Iris pigment epithelial cell (primary cell): ENCODE results near the gene PAX2.

Source experiments
- DNase-seq: peaks from one replicate; pipeline ENCODE4 v3.0.0-alpha.2; 2011; ENCODE audit warnings: low read depth

PAX2 gene

DNA sequence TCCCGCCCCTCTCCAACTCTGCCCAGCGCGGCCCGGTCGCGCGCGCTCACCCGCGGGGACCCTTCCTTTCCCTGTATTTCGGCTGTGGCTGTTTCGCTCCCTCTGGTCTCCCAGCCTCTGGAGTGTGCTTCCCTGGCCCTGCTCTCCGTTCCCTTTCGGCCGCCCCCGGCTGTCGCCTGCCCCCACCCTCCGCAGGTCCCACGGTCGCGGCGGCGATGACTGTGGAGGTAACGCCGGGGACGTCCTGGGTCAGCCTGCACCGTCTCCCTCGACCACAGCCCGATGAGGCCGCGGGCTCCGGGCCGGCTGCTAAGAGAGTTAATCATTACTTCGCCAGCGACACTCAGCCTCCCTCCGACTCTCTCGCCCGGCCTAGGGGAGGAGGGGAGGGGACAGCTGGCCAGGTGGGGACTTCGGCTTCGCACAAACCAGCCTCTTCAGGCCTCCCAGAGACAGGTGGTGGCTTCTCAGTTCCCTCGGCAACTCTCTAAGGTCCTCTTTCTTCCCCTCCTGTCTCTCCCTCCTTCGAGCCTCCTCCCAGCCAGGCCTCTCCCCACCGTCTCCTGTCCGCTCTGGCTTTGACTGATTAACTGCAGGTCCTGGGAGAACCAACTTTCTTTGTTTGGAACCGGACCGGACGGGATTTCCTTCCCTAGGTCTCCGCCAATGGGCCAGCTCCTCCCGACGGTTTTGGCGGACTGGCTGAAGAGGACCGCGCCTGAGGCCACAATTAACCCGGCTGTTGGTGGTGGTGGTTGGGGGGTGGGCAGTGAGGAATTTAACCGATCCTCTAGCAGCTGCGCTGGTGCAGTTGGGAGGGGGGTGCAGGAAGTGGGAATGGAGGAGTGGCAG, 5.6 kb upstream of the PAX2 start:
- no peak for DNase-seq

DNA sequence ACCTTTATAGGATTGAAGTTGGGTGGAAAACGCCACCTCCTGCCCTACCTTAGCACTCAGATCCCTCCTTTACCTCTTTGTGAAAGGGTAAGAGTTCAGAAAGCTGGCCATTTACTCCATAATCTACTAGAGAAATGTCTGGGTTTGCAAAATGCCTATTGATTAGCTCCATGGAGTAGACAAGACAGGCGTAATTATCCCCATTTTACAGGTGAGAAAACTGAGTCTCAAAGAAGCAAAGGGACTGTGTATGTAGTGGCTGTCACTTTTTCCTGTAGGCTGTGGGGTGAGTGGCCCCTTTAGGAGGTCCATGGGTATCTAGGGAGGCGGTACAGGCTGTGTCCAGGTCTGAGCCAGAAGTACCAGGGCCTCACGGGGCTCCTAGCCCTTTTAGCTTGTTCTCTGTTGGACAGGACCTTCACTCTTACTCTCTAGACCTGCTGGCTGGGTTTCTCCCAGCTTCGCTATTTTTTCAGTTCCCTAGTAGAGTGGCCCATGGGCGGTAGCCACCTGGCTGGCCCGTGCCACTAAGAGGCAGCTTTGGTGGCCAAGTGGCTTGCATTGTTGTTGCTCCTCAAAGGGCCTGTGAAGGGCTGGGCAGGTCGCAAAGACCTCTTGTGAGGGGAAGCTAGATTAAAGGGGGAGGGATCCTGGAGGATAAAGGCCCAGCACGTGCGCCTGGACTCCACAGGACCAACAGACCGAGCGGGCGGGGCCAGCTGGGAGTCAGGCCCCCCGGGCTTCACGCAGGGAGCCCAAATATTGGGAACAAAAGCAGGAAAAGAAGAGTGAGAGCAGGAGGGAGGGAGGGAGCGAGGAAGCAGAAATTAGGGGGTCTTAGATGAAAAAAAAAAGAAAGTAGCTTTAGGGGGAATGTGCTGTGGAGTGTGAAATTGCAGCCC, 4.7 kb upstream of the PAX2 start:
- no peak for DNase-seq

DNA sequence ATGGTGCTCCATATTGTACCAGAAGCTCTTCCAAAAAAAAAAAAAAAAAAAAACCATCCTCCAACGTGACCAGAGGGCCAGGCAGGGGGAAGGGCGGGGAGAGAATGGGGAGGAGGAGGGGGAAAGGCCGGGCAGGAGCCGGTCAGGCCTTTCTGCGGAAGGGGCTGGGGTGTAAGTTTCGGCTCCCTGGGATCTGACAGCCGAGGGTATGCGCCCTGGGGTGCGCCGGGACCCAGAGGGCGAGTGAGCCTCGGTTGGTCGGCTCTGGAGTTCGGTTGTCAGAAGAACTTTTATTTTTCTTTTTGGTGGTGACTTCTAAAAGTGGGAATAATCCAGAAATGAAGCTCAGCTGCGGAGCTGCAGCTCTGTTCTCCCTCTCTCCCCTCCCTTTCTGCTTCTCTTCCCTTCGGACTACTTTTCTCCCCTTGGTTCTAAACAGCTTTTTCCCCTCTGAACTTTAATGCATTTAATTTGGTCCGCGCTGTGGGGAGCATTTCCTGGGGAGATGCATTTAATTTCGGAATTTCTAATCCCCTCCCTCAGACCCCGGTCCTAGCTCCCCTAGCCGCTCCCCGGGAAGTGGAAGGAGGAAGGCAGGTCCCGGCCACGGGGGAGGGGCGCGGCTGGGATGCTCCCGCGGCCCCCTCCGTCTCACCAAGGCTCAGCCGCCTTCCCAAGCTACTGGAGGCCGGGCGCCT, 3.9 kb upstream of the PAX2 start:
- DNase-seq, result no peak

DNA sequence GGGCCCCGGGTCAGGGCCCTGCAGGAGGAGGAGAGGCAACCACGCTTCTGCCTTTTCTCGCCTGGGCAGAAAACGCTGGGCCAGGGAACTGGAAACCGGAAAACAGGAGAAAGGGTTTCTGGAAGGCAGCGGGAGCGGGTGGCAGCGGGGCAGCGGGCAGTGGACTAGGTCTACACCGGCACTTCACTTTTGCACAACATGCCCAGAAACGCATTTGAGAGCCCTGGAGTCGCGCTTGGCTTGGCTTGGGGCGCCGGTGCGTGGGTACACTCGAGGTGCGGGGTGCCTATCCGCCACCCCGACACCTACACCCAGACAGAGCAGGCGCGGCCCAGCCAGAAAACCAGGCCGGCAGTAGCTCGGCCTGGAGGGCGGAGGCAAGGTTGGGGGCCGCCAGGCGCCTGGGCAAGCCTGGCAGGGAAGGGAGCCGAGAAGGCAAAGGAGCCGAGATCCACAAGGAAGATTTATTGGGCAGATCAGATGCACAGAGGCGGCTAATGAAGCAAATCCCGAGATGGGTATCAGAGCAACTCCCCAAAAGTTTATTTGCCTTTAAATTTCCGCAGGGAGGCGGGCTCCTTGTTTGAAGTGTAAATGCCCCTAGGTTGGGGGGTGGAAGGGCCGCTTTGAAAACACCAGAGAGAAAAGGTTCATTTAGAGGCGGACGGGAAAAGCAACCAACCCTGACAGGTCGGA, 3.2 kb upstream of the PAX2 start:
- DNase-seq, result no peak

DNA sequence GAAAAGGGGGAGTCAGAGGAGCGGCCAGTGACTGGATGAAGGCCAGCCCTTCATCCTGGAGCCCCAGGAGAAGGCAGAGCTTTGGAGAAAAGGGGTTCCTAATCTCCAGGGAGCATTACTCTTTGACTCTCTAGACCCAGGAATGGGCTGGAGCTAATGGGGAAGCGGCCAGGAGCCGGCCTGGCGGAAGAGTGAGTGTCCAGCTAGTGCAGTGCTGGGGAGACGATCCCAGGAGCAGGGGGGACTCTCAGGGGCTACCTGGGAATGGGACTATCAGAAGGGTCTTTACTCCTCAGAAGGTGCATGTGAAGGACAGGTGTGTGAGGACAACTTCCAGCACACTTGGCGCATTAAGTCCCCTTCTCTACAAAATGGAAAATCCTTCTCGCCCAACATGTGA, 2.4 kb upstream of the PAX2 start:
- no peak for DNase-seq

DNA sequence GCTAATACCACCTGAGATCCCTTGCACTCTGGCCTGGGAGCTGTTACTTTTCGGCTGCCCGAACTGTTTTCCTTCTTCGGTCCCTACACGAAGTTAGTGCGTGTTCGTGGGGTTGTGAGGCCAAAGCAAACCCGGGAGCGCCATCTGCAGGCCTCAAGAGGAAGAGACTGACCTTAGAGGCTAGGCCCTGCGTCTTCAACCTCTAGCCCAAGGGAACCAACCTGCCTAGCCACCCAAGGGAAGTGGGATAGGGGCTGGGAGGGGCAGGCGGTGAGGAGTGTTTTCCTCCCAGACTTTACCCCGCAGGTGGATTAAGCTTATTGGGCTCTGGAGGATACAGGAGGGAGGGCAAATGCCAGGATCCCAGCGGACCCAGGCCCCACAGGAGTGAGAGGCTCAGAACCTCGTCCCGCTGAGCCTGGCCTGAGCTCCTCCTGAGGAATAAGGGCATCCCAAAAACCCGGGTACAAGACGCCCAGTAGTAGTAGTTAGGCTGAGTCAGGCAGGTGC, 1.7 kb upstream of the PAX2 start:
- DNase-seq, result peak; percentile 70

DNA sequence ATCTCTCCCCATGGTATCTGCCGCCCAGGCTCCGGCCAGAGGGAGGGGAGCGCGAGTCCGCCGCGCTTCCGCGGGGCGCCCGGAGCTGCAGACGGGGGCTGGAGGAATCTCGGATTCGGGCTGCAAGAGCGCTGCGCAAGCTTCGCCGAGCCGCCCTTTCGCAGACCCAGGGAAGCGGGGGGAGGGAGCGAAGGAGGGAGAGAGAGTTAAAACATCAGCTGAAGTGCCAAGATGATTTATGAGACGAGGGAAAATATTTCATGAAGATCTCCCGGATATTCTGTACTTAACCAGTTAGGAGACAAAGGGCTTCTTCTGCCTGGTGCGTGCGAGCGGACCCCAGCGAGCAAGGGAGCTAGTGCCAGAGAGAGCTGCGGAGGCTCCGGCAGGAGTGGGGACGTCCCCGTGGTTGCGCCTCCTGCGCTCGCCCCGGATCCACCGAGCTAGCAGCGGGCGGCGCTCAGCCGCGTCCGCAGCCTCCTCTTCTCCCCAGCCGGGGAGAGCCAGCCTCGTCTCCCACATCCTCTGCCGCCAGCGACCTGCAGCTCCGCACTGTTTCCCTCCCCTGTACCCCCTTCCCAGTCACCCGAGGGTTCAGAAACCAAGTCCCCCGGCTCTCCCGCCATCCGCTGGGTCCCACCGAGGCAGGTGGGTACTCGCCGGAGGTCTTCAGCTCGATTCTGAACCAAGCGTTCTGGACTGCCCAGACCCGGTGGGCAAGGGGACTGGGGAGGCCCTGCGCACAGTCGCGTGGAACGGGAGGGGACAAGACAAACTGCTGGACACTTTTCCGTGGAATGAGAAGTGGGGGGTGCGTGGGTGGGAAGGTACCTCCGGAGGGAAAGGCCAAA, 1.0 kb upstream of the PAX2 start:
- no peak for DNase-seq

DNA sequence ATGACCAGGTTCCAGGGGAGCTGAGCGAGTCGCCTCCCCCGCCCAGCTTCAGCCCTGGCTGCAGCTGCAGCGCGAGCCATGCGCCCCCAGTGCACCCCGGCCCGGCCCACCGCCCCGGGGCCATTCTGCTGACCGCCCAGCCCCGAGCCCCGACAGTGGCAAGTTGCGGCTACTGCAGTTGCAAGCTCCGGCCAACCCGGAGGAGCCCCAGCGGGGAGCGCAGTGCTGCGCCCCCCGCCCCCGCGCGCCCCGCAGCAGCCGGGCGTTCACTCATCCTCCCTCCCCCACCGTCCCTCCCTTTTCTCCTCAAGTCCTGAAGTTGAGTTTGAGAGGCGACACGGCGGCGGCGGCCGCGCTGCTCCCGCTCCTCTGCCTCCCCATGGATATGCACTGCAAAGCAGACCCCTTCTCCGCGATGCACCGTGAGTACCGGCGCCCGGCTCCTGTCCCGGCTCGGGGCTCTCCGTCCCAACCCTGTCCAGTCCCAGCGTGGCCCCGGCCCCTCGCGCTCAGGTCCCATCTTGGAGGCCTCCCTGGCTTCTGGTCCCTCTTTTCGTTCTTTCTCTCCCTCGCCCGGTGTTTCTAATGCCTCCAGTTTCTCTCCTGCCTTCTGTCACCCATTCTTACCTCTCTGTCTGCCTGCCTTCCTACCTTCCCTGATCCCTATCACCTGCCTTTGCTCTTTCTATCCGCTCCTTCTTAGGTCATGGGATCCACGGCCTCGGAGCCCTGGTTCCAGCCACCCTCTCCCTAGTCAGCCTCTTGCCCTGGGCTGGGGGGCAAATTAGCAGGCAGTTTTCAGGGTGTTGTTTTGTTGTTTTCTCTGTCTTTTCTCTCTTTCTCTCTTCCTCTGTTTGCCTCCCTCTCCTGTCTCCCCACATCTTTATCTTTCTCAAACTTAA, 751 bp downstream of the PAX2 start:
- DNase-seq, result no peak

DNA sequence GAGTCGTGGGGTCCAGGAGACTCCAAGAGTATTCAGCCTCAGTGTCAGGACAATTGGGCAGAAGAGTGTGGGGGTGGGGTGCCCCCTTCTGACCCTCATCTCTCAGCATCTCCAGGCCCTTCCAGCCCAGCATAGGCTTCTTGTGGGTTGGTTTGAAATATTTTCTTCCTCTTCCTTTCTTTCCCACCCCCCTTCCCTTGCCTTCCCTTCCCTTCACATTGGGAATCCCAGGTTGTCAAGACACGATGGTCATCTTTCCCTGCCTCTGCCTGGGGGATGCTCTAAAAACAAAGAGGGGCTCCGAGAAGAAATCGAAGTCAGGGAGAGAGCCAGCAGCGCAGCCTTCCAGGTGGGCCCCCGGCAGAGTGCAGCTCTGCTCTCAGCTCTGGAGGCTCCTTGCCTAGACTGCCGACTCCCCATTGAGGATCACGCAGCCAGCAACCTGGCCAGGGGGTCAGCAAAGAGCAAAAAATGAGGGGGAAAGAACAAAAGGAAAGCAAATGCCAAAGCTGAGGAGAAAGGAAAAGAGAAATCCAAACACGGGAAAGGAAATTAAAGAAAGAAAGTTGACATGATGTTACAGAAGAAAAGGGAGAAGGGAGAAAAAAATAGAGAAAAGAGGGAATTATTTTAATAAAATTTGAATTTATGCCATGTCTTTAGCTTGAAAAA, 1.5 kb downstream of the PAX2 start:
- DNase-seq, result no peak

DNA sequence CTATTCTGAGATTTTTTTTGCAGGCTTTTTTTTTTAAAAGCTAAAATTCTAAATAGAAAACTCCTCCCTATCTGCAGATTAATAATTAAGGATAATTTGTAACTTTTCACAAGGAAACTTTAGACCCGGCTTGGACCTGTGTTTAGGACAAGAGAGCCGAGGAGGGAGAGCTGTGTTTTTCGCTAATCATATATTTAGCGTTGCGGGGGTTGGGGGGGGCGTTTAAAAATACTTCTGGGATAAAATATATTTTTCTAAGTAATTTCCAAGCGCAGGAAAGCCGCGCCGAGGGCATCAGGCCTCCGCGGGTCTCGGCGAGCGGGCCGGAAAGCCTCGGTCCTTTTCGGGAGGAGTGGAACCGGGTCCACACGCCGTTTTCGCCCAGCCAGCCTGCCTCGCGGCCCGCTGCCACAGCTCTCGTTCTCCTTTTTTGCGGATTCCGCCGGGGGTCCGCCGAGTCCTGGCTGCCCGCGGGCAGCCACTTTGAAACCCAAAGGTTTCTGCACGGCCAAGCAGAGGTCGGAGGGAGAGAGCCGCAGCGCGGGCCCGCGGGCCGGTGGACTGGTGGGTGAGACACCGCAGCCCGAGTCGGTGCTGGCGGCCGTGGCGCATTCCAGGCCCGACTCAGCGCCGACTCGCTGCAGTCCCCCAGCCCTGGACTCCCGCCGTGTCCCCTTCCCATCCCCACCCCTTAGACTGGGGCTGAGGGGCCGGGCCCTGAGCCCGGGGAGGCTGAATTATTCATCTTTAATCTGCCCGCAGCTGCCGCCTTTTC, 2.3 kb downstream of the PAX2 start:
- DNase-seq, result no peak

DNA sequence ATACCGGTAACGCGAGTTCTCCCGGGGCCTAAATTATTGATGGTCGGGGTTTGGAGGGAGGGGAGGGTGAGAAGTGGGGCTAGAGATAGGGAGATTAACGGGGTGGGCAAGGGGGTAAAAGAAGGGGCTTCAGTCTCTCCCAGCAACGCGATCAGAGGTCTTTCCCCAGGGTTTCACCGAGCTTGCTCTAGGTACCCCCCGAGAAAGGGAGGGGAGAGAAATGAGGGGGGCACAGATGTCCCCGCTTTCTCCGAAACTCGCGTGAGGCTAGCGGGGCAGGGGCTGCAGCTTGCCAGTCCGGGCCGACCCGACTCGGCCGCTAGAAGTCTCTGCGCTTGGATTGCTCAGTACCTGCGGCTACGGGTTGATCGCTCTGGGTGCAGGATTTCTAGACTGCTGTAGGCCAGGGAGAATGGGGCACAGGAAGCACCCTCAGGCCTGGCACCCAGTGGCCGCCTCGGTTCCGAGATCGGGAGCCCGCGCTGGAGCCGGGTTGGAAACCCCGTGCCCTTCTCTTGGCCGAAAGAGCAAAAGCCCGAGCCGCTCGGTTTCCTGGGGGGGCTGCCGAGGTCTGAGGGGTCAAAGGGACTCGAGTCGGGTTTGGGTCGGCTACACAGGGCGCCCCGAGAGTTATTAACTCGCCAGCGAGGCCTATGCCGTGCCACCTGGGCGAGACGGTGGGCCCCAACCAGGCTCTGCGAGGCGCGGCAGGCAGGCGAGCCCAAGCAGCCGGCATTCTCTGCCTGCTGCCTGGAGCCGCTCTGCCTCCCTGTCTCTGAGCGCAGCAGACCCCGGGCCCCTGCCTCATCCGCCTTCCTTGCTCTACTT, 3.1 kb downstream of the PAX2 start:
- DNase-seq, result no peak

DNA sequence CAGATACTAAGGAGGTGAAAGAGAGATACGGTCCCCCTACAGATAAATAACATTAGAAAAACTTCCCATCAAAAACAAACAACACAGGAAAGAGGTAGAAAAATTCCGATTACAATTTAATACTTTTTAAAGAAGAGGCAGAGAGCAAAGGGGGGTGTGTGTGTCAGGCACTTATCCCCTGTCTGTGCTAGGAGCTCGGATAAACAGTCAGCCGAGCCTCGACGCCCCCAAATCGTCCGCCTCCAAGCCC, 3.6 kb downstream of the PAX2 start:
- no peak for DNase-seq

DNA sequence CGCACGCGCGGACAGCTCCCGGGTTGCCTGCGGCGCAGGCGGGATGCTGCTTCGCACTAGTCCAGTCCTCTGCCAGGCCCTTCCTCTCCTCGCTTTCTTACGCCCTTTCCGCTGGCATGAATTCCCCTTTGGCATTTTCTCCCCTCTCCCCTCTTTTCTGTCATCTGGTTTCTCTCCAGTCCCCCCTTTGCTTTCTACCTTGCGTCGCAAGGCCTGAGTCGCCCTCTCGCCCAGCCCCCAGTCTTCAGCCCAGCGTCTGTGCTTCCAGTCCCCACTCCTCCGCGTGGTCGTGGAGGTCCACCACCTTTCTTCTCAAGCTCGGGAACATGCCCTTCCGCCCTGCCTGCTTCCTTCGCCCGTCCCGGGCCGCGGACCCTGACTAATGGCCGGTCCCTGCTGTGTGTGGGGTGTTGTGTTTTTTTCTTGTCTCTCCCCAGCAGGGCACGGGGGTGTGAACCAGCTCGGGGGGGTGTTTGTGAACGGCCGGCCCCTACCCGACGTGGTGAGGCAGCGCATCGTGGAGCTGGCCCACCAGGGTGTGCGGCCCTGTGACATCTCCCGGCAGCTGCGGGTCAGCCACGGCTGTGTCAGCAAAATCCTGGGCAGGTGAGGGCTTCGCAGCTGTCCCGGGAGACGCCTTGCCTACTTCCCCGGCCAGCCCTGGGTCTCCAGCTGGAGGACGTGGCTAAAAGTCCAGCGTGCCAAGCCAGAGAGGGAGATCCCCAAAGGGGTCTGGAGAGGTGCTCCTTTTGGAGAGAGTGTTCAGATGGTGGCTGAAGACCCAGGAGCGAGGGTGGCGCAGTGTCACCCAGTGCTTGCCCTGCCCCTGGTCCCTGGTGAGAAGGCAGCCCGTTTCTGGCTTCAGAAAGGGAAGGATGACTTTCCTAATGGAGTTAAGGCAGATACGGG, 4.2 kb downstream of the PAX2 start:
- no peak for DNase-seq

DNA sequence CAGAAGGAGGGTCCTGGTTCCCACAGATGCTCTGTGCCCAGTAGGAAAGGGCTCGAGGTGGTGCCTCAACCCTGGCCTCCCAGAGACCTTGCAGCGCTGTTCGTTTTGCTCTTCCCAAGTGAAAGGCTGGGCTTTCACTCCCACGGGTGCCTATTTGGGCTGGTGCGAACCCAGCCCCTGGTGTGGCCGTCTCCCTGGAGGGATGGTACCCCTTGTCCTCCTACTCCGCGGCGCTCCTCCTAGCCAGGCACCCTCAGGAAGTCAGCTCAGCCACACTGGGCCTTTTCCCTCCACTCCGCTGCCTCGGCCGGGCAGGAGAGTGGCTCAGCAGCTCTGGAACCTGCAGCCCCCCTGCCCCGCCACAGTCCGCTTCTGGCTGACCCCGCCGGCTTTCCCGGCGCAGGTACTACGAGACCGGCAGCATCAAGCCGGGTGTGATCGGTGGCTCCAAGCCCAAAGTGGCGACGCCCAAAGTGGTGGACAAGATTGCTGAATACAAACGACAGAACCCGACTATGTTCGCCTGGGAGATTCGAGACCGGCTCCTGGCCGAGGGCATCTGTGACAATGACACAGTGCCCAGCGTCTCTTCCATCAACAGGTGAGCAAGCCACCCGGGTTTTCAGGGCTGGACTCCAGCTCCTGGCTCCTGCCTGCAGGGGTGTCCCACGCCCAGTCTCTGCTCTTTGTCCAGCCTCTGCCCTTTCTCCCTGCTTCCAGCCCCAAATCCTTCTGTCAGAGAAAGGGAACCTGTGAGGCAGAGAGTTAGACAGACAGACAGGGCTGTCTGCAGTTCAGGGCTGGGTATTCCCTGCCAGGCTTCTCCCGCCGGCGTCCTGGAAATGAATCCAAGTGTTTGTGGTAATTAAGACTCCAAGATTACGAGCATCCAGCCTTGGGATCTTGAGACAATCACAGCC, 5.2 kb downstream of the PAX2 start:
- no peak for DNase-seq

DNA sequence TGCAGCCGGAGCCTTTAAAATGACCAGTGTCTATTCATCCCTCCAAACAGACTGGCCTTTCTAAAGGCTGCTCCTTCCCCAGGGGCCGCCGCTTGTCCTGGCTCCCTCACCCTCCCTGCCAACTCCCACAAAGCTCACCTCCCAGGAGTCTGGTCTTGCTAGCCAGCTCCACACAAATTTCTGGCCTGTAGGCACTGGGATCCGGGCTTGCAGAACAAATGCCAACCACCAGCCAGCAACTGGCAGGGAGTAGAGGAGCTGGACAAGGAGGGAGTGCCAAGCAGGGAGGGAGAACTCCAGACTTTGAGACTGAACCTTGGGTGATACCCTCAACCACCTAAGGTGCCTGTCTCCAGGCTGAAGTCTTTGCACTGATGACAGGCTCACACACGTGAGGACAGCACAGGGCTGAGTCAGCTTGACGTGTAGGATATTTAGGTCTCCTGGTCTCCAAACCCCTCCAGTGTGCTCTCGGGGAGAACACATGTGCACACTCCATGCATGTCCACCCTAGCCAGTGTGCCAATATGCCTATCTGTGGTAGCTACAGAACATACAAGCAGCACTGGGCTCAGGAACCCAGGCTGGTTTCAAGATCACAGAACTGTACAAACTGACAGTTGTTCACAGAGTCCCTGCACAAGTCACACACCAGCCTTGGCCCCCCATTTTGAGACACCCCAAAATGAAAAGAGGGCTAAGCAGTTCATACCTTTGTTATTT, 6.0 kb downstream of the PAX2 start:
- no peak for DNase-seq
